ENCODE data around the gene MINDY4. TPM values are rescaled to one million over a fixed set of nuclear protein-coding genes. Genes with fewer than 3 reads are reported as not detected.
A peak's percentile ranks its signal among the peaks of the same experiment; 100 is the strongest.

MINDY4 gene
- total and polyA plus RNA-seq, 2 of the 4 experiments (the other 2 are of a cell fraction) = 1.8 to 3.6 TPM

DNA sequence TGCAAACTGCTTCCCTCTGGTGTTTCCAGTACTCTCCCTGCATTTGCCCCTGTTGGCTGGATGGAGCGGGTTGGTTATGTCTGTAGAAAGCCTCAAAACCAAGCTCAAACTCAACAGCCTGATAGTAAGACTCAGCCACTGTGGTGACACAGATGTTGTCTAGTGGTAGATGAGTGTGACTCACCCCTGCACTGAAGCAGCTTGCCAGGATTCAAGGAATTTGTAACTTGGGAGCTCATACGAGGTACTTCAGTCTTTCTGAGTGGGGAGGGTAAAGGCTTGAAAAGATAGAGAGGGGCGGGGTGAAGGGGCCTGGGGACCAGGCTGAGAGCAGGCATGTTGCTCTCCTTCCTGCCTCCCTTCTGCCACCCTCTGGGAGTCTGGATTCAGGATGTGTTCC is 117.5 kb downstream of the MINDY4 start:
- dilution Hi-C loops (cut with HindIII; ENCODE audit: low sequenced_read_pairs, unreplicated experiment) = no loop called here
- Histone ChIP-seq H3K4me2 (ENCODE audit: low read depth, low read length) (no peak overlapping the region), H2BK120ac (ENCODE audit: low read depth, low read length) (no peak overlapping the region), H3K9me1 (ENCODE audit: insufficient read depth, low read length) (peaks cover 2% of the 10 kb centered on the region; the same call in 1 of the 2 replicates), H4K5ac (ENCODE audit: low read depth, low read length) (no peak overlapping the region), H2AK9ac (replicated peaks; ENCODE audit: low read depth, low read length, poor library complexity) (no peak overlapping the region), H3K9ac (ENCODE audit: low read depth, low read length) (no peak overlapping the region), H3K23ac (ENCODE audit: low read depth, low read length) (no peak overlapping the region), H3K4me1 (ENCODE audit: control insufficient read depth, insufficient read depth, low read length) (peaks cover 8% of the 10 kb centered on the region; the same call in 1 of the 2 replicates), H2AK5ac (ENCODE audit: low read depth, low read length) (no peak overlapping the region), H3K79me1 (ENCODE audit: low read depth in 1 of 2, low read length in 2 of 2) (no peaks in the 10 kb centered on the region), H3K27me3 (ENCODE audit: control insufficient read depth, insufficient read depth, low read length) (peaks cover 5% of the 10 kb centered on the region; the same call in 1 of the 2 replicates), H3K27ac (ENCODE audit: insufficient read depth, low read length) (no peak overlapping the region), H4K91ac (ENCODE audit: insufficient read depth, low read depth, low read length) (no peak overlapping the region), H3K9me3 (ENCODE audit: control insufficient read depth, insufficient read depth, low read length) (no peaks in the 10 kb centered on the region; the same call in 1 of the 2 replicates), H2BK5ac (ENCODE audit: low read depth, low read length, poor library complexity, severe bottlenecking) (no peak overlapping the region), H4K20me1 (ENCODE audit: insufficient read depth, low read length) (no peaks in the 10 kb centered on the region; the same call in 1 of the 2 replicates), H2AFZ (replicated peaks; ENCODE audit: low read length, poor library complexity) (no peak overlapping the region), H3K36me3 (ENCODE audit: control insufficient read depth, insufficient read depth, low read length) (no peaks in the 10 kb centered on the region), H4K8ac (ENCODE audit: low read depth in 2 of 2, low read length in 2 of 2) (no peak overlapping the region), H3K4me3 (ENCODE audit: insufficient read depth, low read depth, low read length) (no peak overlapping the region), H3K14ac (replicated peaks; ENCODE audit: low read depth, low read length) (no peak overlapping the region), H2BK15ac (ENCODE audit: low read depth, low read length) (no peak overlapping the region), H2BK20ac (ENCODE audit: low read depth, low read length) (no peak overlapping the region), H3K4ac (ENCODE audit: low read depth, low read length) (no peak overlapping the region), H3K56ac (ENCODE audit: extremely low read depth, insufficient read depth, low read length) (no peak overlapping the region), H3K18ac (ENCODE audit: low read depth, low read length) (no peak overlapping the region)
- ChIA-PET POLR2A (ENCODE audit: unreplicated experiment) (interaction anchor here (0.6 kb wide), 1 partner anchor 69 kb away, joined by 4 read pairs; no protein-coding TSS in a partner anchor), CTCF (interaction anchor here (0.9 kb wide), 1 partner anchor 17 kb away, joined by 3 read pairs; no protein-coding TSS in a partner anchor)
- intact Hi-C loops (cut with micrococcal nuclease) = loop anchor here (2.0 kb wide), 1 partner anchor 88 kb away; no protein-coding TSS in a partner anchor
- peak; percentile 86 for DNase-seq
- TF ChIP-seq, protein P1, sequence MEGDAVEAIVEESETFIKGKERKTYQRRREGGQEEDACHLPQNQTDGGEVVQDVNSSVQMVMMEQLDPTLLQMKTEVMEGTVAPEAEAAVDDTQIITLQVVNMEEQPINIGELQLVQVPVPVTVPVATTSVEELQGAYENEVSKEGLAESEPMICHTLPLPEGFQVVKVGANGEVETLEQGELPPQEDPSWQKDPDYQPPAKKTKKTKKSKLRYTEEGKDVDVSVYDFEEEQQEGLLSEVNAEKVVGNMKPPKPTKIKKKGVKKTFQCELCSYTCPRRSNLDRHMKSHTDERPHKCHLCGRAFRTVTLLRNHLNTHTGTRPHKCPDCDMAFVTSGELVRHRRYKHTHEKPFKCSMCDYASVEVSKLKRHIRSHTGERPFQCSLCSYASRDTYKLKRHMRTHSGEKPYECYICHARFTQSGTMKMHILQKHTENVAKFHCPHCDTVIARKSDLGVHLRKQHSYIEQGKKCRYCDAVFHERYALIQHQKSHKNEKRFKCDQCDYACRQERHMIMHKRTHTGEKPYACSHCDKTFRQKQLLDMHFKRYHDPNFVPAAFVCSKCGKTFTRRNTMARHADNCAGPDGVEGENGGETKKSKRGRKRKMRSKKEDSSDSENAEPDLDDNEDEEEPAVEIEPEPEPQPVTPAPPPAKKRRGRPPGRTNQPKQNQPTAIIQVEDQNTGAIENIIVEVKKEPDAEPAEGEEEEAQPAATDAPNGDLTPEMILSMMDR (conservative IDR thresholded peaks at IDR 0.05; ENCODE audit: low read depth, low read length) = no peak
- peak; percentile 83 for TF ChIP-seq FOS (IDR thresholded peaks at IDR 0.05; ENCODE audit: low read depth, low read length)
- TF ChIP-seq, protein P2, sequence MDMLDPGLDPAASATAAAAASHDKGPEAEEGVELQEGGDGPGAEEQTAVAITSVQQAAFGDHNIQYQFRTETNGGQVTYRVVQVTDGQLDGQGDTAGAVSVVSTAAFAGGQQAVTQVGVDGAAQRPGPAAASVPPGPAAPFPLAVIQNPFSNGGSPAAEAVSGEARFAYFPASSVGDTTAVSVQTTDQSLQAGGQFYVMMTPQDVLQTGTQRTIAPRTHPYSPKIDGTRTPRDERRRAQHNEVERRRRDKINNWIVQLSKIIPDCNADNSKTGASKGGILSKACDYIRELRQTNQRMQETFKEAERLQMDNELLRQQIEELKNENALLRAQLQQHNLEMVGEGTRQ (IDR thresholded peaks at IDR 0.05; ENCODE audit: low read depth, low read length) = no peak
- TF ChIP-seq CEBPB (IDR thresholded peaks at IDR 0.05; ENCODE audit: low read depth, low read length) = no peak
- no TSS peak for BruUV-seq (replicated peaks)
- in situ Hi-C loops (cut with MboI; ENCODE audit: low sequenced_read_pairs) = no loop called here
- peak; percentile 81 for ATAC-seq (ENCODE audit: low read depth)
- no CpG with 5 or more reads among the region's 3 CpGs for WGBS, 2 experiments (ENCODE audit: extremely low coverage in 2 of 2, insufficient read length in 1 of 2)

Measured in IMR-90 (cell line).